Ishikawa (cell line): ENCODE measurements around the gene ITGB1.

Source experiments
- CEBPB ChIP-seq: IDR thresholded peaks from 2 replicates; pipeline ENCODE4 v1.6.1; 2012
- CREB1 ChIP-seq: IDR thresholded peaks from 2 replicates; pipeline ENCODE4 v1.6.1; 2012; ENCODE audit warnings: low read depth
- EGR1 ChIP-seq: IDR thresholded peaks from 2 replicates; pipeline ENCODE4 v1.6.1; 2012
- EP300 ChIP-seq: IDR thresholded peaks from 2 replicates; pipeline ENCODE4 v1.6.1; 2012; ENCODE audit warnings: borderline replicate concordance
- FOXM1 ChIP-seq: IDR thresholded peaks from 2 replicates; pipeline ENCODE4 v1.6.1; 2012; ENCODE audit warnings: low read depth, borderline replicate concordance
- NFIC ChIP-seq: IDR thresholded peaks from 2 replicates; pipeline ENCODE4 v1.6.1; 2012
- RAD21 ChIP-seq: IDR thresholded peaks from 2 replicates; pipeline ENCODE4 v1.6.1; 2012; ENCODE audit warnings: low read depth
- TAF1 ChIP-seq: IDR thresholded peaks from 2 replicates; pipeline ENCODE4 v1.6.1; 2012; ENCODE audit warnings: low read depth, mild to moderate bottlenecking
- TCF12 ChIP-seq: IDR thresholded peaks from 2 replicates; pipeline ENCODE4 v1.6.1; 2012; ENCODE audit warnings: low read depth
- TEAD4 ChIP-seq: IDR thresholded peaks from 2 replicates; pipeline ENCODE4 v1.6.1; 2012
- YY1 ChIP-seq: IDR thresholded peaks from 2 replicates; pipeline ENCODE4 v1.6.1; 2012; ENCODE audit warnings: low read depth
- ZBTB7A ChIP-seq: IDR thresholded peaks from 2 replicates; pipeline ENCODE4 v1.6.1; 2012; ENCODE audit warnings: low read depth
- TF ChIP-seq, protein P1 (sequence below): IDR thresholded peaks from 2 replicates; pipeline ENCODE4 v1.6.1; 2012
- TF ChIP-seq, protein P2 (sequence below): IDR thresholded peaks from 2 replicates; pipeline ENCODE4 v1.6.1; 2012
- TF ChIP-seq, protein P3 (sequence below): IDR thresholded peaks from 2 replicates; pipeline ENCODE4 v1.6.1; 2012; ENCODE audit warnings: low read depth, mild to moderate bottlenecking

Gene ITGB1

DNA sequence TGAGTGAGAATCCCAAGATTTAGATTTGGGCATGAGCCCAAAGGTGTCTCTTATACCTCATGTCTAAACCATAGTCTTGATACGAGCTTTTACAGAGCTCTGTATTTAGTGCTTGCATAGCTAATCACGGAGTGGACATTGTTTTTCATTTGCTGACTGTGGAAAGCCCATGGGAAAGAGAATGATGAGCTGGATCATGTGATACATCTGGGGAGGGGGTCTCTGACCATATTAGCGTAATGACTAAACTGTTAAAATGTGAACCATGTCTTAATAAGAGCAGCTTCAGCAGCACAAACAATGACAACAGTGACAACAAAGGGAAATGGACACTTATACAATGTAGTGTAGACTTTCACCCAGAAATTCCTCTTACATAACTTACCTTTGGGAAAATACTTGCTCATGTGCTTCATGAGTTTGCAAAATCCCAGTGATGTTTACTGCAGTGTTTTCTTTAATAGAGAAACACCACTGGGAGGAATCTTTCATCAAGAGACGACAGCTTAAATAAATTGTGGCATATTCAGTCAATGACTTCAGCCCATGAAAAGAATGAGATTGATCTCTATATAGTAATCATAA lies 44.0 kb upstream of the ITGB1 start:
- TF ChIP-seq ZBTB7A = no peak
- no peak for TF ChIP-seq NFIC
- no peak for TF ChIP-seq YY1
- TF ChIP-seq, protein P1, sequence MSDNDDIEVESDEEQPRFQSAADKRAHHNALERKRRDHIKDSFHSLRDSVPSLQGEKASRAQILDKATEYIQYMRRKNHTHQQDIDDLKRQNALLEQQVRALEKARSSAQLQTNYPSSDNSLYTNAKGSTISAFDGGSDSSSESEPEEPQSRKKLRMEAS = no peak
- no peak for TF ChIP-seq CREB1
- no peak for TF ChIP-seq FOXM1
- TF ChIP-seq EP300 = no peak
- no peak for TF ChIP-seq CEBPB
- TF ChIP-seq, protein P2, sequence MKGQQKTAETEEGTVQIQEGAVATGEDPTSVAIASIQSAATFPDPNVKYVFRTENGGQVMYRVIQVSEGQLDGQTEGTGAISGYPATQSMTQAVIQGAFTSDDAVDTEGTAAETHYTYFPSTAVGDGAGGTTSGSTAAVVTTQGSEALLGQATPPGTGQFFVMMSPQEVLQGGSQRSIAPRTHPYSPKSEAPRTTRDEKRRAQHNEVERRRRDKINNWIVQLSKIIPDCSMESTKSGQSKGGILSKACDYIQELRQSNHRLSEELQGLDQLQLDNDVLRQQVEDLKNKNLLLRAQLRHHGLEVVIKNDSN = no peak

DNA sequence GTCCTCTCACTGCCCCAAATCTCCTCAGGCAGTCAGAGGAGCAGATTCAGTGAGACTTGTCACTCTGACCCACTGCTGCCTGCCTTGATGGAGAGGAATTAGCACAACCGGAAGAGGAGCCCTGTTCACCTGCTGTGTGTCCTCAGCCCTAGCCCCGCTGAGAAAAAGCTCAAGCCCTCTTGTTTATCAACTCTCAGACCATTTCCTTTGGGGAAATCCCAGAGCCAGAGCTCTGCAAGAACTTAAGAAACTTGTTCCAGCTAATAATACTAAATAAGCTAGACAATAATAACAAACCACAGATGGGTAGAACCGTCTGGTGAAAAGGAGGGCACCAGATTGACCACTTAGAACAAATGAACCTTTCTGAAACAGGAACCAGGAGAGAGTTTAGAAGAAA lies 37.7 kb upstream of the ITGB1 start:
- TF ChIP-seq CREB1 (no peak), TAF1 (no peak), NFIC (no peak), ZBTB7A (no peak), RAD21 (no peak), TCF12 (no peak), EP300 (no peak), EGR1 (no peak), FOXM1 (no peak)
- TF ChIP-seq, protein P1 = no peak
- TF ChIP-seq, protein P3, sequence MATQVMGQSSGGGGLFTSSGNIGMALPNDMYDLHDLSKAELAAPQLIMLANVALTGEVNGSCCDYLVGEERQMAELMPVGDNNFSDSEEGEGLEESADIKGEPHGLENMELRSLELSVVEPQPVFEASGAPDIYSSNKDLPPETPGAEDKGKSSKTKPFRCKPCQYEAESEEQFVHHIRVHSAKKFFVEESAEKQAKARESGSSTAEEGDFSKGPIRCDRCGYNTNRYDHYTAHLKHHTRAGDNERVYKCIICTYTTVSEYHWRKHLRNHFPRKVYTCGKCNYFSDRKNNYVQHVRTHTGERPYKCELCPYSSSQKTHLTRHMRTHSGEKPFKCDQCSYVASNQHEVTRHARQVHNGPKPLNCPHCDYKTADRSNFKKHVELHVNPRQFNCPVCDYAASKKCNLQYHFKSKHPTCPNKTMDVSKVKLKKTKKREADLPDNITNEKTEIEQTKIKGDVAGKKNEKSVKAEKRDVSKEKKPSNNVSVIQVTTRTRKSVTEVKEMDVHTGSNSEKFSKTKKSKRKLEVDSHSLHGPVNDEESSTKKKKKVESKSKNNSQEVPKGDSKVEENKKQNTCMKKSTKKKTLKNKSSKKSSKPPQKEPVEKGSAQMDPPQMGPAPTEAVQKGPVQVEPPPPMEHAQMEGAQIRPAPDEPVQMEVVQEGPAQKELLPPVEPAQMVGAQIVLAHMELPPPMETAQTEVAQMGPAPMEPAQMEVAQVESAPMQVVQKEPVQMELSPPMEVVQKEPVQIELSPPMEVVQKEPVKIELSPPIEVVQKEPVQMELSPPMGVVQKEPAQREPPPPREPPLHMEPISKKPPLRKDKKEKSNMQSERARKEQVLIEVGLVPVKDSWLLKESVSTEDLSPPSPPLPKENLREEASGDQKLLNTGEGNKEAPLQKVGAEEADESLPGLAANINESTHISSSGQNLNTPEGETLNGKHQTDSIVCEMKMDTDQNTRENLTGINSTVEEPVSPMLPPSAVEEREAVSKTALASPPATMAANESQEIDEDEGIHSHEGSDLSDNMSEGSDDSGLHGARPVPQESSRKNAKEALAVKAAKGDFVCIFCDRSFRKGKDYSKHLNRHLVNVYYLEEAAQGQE = no peak

DNA sequence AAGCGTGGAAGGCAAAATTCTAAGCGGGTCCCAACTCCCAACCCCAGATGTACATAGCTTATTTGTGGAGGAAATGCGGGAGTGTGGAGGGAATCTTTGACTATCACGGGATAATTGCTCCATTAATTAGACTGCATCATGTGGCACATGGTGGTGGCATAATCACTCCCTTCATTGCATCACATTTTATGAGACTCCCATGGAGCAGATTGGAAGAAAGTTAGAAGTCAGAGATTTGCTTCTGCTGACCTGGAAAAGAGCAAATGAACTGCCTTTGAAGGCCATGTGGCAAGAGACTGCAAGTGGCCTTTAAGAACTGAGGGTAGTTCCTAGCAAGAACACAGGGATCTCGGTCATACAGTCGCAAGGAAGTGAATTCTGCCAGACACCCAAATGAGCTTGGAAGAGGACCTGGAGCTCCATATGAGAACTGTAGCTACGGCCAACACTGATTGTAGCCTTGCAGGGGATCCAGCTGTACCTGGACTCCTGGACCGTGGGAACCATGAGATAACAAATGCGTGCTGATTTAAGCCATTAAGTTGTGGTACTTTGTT lies 37.1 kb upstream of the ITGB1 start:
- TF ChIP-seq, protein P2 = no peak
- no peak for TF ChIP-seq FOXM1
- no peak for TF ChIP-seq CEBPB
- no peak for TF ChIP-seq TEAD4
- TF ChIP-seq, protein P3 = no peak
- TF ChIP-seq RAD21 = no peak
- no peak for TF ChIP-seq TAF1
- TF ChIP-seq TCF12 = no peak
- TF ChIP-seq EGR1 = no peak

DNA sequence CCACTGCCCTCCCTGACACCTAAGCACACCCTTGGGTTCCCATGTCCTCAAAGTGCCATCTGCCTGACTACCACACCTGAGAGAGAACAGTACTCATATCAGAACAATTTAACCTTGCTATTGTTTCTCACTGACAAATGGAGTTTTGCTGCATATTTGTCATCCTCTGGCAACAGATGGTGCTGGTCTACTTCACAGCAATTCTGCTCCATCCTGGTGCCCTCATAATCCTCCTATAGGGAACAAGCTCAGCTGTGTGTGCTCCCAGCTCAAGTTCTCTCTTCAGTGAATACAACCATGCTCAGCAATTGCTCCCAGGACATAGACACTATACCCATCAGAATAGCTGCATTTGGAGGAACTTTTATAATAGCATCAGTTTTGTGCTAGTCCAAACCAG lies 32.8 kb upstream of the ITGB1 start:
- no peak for TF ChIP-seq EGR1
- TF ChIP-seq, protein P1 = no peak
- TF ChIP-seq, protein P2 = no peak
- TF ChIP-seq EP300 = no peak
- no peak for TF ChIP-seq CREB1
- TF ChIP-seq YY1 = no peak
- no peak for TF ChIP-seq TAF1
- no peak for TF ChIP-seq TCF12
- TF ChIP-seq NFIC = no peak
- no peak for TF ChIP-seq RAD21
- TF ChIP-seq ZBTB7A = no peak

DNA sequence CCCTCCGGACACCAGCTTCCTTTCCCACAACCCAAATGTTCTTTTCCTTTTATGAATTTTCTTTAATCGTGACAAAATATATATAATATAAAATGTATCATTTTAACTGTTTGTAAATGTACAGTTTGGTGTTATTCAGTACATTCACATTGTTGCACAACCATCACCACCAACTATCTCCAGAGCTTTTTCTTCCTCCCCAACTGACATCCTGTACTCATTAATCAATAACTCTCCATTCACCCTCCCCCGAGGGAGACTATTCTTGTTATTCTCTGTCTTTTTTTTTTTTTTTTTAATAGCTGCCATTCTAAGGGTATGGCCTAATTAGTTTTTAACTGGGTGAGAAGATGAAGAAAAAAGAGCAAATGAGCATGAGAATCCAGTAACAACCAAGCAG lies 30.6 kb upstream of the ITGB1 start:
- TF ChIP-seq, protein P2 = no peak
- no peak for TF ChIP-seq ZBTB7A
